Activated naive CD8-positive, alpha-beta T cell (primary cell): ENCODE data around the gene PRDM16.

Experiments
- H3K27ac Mint-ChIP-seq: one replicate; pipeline ENCODE4 v1.8.0; 2021; ENCODE audit warnings: mixed read lengths
- H3K27me3 Mint-ChIP-seq: one replicate; pipeline ENCODE4 v1.8.0; 2021; ENCODE audit warnings: mixed read lengths
- H3K36me3 Mint-ChIP-seq: one replicate; pipeline ENCODE4 v1.8.0; 2021; ENCODE audit warnings: mixed read lengths
- H3K4me1 Mint-ChIP-seq: one replicate; pipeline ENCODE4 v1.8.0; 2021; ENCODE audit warnings: low read depth, mixed read lengths
- H3K4me3 Mint-ChIP-seq: one replicate; pipeline ENCODE4 v1.8.0; 2021; ENCODE audit warnings: mild to moderate bottlenecking, mixed read lengths
- H3K9me3 Mint-ChIP-seq: one replicate; pipeline ENCODE4 v1.8.0; 2021; ENCODE audit warnings: low read depth, mixed read lengths

PRDM16 gene

DNA sequence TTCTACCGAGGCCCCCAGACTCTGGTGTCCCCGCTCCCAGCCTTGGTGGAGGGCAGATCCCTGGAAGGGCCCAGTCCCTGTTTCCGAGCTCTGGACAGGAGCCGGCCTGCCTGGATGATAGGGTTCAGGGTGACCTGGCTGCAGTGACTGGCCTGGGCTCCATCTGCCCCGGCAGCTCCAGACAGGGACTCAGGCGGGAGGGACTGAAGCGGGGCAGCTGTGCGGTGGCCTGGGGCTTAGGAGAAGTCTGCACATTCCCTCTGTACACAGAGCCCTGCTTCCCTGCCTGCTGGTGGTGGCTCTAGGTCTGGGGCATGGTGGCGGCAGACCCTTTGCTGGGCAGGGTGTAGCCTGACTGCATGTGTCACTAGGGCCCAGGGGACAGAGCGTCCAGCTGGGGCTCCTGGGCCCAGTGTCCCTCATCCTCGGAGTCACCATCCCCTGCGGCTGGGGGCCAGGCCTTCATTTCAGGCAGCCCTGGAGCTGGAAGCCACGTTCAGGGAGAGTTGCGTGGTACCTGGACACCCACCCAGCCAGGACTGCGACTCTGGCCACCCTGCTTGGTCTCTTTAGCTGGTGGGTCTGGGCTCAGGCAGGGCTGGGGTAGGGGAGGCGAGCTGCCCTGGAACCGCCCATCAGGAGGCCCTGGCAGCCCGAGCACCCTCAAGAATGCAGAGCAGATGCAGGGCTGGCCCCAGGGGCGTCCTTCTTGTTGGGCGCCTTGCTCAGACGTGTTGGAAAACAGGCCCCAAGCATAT is 395.1 kb downstream of the PRDM16 start:
- Mint-ChIP-seq H3K36me3 (no peaks in the 10 kb centered on the region), H3K4me1 (no peaks in the 10 kb centered on the region), H3K4me3 (no peak overlapping the region), H3K27me3 (no peaks in the 10 kb centered on the region), H3K27ac (no peak overlapping the region), H3K9me3 (no peaks in the 10 kb centered on the region)

DNA sequence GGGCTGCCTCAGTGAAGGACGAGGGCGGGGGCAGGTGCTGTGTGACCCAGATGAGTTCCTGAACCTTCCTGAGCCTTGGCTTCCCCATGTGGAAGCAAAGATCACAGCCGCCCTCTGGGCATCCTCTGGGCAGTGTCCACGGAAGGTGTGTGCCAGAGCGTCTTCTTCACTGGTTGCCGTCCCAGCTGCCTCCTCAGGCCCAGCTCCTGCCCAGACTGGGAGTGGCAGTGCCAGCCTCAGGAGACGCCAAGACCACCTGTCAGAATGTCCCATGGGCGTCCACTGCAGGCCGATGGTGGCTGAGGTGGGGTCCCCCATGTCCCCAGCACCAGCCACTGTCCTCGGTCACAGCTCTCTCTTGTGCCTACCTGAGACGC is 395.6 kb downstream of the PRDM16 start:
- H3K27me3 Mint-ChIP-seq, result no peaks in the 10 kb centered on the region
- H3K36me3 Mint-ChIP-seq, result no peaks in the 10 kb centered on the region
- H3K9me3 Mint-ChIP-seq, result no peaks in the 10 kb centered on the region
- H3K27ac Mint-ChIP-seq, result no peak overlapping the region
- no peaks in the 10 kb centered on the region for H3K4me1 Mint-ChIP-seq
- no peak overlapping the region for H3K4me3 Mint-ChIP-seq

DNA sequence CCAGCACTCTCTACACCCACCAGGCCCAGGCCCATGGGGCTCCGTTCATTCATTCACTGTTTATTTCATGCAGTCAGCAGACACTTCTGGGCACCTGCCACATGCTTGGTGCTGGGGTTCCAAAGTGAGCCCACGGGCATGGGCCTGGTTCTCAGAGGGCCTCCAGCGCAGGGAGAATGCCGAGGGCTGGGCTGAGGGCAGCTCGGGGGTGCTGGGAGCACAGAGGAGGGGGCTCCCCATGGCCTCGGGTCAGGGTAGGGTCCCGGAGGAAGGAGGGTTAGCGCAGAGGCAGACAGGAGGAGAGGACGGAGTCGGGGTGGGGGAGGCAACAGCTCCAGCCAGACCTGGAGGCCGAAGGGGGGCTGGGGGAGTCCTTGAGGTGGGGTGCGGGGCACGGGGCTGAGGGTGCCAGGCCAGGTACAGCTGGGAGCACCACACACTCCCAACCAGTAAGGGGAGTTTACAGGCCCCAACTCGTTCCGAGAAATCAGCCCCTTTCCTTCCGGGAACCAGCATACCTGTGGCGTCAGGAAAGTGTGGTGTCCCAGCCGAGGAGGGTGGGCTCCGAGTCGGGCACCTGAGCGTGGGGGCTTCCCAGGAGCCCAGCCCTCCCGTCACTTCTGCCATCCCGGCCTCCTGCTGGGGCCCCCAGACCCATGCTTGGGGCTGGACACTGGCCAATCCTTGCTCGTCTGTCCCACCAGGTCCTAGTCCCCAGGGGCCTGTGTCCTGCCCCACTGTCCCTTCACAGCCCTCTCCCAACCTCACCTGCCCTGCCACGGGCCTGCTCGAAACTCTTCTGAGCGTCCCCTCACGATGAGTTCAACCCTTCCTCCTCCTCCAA is 396.3 kb downstream of the PRDM16 start:
- Mint-ChIP-seq H3K9me3 (no peaks in the 10 kb centered on the region), H3K27ac (no peak overlapping the region), H3K4me1 (no peaks in the 10 kb centered on the region), H3K4me3 (no peak overlapping the region), H3K36me3 (no peaks in the 10 kb centered on the region), H3K27me3 (no peaks in the 10 kb centered on the region)

DNA sequence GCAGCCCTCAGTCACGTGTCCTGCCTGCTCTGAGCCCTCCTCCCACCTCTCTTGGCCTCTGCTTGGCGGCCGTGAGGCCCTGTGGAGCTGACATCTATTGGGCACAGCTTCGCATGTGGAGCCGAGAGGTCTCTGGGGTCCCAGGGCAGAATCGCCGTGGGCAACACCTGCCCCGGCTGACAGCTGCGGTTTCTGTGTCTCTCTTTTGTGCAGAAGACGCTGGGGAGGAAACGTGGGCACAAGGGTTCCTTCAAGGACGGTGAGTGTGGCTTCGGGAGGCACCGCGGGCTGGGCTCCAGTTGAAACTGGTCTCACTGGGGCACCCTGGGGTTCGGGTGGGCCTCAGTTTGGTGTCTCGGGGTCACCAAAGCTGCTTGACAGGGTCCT is 396.9 kb downstream of the PRDM16 start:
- H3K36me3 Mint-ChIP-seq, result no peaks in the 10 kb centered on the region
- H3K4me1 Mint-ChIP-seq, result no peaks in the 10 kb centered on the region
- no peaks in the 10 kb centered on the region for H3K27me3 Mint-ChIP-seq
- no peak overlapping the region for H3K4me3 Mint-ChIP-seq
- H3K27ac Mint-ChIP-seq, result no peak overlapping the region
- H3K9me3 Mint-ChIP-seq, result no peaks in the 10 kb centered on the region

DNA sequence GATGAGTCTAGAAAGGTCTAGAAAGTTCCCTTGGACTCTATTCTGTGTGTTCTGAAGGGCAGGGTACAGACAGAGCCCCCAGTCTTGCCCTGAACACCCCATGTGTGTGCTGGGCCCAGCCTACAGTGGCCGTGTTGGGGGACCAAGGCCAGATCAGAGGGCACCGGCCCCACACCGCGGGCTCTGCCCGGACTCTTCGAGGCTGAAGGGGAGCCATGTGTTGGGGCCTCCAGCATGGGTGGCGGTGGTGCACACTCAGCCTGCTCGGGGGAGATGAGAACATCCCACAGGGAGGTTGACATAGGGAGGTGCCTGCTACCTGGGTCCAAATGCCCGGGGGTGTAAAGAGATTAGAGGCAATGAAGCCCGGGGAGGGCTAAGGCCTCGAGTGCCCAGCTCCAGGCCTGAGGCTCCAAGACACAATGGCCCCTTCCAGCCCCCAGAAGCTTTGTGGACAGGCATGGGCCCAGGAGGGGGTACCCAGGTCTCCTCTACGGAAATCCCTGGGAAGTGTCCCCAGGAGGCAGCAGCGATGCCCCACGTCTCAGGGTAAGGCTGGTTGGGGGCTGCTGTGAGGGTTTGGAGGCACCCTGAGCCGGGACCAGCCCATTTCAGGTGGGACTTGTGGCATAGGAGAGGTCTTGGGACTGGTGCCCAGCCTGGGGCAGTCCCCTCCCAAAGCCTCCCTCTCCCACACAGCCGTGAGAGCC is 397.5 kb downstream of the PRDM16 start:
- H3K27ac Mint-ChIP-seq, result no peak overlapping the region
- no peaks in the 10 kb centered on the region for H3K9me3 Mint-ChIP-seq
- no peaks in the 10 kb centered on the region for H3K27me3 Mint-ChIP-seq

DNA sequence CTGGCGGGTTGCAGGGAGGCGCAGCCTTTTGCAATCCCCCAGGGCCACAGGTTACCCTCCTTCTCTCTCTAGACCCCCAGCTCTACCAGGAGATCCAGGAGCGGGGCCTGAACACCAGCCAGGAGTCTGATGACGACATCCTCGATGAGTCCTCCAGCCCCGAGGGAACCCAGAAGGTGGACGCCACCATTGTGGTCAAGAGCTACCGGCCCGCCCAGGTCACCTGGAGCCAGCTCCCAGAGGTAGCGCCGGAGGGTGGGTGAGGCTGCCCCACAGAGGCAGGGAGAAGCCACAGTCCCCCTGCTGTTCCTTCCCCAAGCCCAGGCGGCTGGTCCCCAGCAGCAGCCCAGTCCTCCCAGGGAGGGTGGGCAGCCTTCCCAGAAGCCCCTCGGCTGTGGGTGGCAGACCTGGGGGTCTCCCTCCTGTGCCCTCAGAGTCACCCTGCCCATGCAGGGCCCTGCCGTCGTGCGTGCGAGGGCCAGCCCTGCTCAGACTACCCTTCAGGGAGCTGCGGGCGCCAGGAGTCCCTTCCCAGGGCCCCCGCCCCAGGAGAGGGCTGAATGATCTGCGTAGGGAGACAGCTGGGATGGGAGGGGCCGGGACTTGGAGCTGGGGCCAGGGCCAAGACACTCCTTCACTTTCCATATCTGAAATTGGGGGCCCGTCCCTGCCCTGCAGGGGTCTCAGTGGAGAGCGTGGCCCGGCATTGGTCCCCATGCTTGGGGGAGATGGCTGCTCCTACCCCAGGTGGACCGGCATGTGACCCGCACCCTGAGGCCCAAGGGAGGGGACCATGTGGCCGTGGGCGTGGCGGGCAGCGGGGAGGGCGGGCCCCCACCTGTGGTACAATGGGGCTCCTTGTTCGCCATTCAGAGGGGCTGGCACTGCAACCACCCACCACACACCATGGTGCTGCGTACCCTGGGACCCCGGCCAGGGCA is 398.4 kb downstream of the PRDM16 start:
- H3K9me3 Mint-ChIP-seq, result no peaks in the 10 kb centered on the region
- no peaks in the 10 kb centered on the region for H3K4me1 Mint-ChIP-seq
- H3K27me3 Mint-ChIP-seq, result no peaks in the 10 kb centered on the region
- H3K36me3 Mint-ChIP-seq, result no peaks in the 10 kb centered on the region
- H3K27ac Mint-ChIP-seq, result no peak overlapping the region
- no peak overlapping the region for H3K4me3 Mint-ChIP-seq

More for the DNA sequence above, 397.5 kb downstream of the PRDM16 start:
- H3K36me3 Mint-ChIP-seq, result no peaks in the 10 kb centered on the region
- H3K4me1 Mint-ChIP-seq, result no peaks in the 10 kb centered on the region
- H3K4me3 Mint-ChIP-seq, result no peak overlapping the region

DNA sequence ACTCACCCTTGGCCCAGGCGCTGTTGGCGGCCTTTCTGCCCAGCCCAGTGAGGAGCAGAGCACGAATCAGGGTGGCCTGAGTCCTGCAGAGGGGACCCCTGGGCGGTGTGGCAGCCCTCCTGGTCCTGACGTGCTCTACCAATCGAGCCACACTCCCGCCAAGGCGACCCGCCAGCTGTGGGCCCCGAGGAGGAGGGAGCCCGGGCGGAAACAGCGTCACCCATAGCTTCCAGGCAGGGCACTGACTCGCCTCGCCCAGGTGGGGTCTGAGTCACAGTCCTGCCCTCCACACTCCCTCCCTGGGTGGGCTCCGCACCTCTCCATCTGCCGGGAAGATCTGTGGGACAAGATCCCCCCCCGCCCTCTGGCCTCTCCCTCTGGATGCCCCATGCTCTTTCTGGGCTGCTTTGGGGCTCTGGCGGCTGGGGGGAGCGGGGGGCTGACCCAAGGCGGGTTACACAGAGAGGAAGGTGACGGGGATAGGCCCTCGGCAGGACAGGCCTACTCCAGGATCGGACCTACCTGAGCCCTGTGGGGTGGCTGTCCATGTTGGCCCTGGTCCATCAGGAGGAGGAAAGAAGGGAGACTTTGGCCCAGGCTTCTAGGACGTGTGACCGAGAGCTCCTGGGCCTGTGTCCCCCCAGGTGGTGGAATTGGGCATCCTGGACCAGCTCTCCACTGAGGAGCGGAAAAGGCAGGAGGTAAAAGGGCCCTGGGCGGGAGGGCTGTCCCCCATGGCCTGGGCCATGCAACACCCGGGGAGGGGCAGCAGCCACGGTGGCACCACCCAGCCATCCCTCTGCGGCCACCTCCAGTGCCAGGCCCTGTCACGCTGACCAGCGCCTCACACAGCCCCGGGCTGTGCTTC is 399.5 kb downstream of the PRDM16 start:
- H3K36me3 Mint-ChIP-seq, result no peaks in the 10 kb centered on the region
- H3K4me3 Mint-ChIP-seq, result no peak overlapping the region
- no peaks in the 10 kb centered on the region for H3K27me3 Mint-ChIP-seq
- H3K9me3 Mint-ChIP-seq, result no peaks in the 10 kb centered on the region
- H3K27ac Mint-ChIP-seq, result no peak overlapping the region
- no peaks in the 10 kb centered on the region for H3K4me1 Mint-ChIP-seq

DNA sequence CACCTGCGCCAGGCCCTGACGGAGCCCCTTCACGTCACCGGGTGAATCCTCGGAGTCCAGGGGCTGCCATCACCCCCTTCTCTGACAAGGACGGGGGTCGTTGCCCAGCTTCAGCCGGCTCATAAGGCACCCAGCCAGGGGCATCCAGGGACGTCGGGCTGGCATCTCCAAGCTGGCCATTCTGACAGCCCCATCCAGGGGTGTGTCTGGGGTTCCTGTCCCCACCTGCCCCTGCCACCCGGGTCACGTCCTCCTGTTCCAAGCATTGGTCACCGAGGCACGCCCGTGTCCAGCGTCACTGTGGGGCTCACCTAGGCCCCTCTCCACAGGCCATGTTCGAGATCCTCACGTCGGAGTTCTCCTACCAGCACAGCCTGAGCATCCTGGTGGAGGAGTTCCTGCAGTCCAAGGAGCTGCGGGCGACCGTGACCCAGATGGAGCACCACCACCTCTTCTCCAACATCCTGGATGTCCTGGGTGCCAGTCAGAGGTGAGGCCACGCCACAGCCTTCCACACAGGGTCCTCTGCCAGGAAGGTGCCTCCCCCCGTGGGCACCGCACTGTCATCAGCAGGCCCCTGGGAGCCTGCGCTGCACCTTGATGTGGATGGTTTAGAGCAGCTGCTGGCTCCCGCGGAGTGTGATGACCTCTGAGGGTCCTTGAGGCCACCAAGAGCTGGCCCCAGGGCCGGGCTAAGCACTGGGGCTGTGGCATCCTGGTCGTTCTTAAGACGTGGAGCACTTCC is 400.3 kb downstream of the PRDM16 start:
- H3K27ac Mint-ChIP-seq, result no peak overlapping the region
- no peak overlapping the region for H3K4me3 Mint-ChIP-seq
- no peaks in the 10 kb centered on the region for H3K27me3 Mint-ChIP-seq
- no peaks in the 10 kb centered on the region for H3K9me3 Mint-ChIP-seq
- no peaks in the 10 kb centered on the region for H3K36me3 Mint-ChIP-seq
- no peaks in the 10 kb centered on the region for H3K4me1 Mint-ChIP-seq

DNA sequence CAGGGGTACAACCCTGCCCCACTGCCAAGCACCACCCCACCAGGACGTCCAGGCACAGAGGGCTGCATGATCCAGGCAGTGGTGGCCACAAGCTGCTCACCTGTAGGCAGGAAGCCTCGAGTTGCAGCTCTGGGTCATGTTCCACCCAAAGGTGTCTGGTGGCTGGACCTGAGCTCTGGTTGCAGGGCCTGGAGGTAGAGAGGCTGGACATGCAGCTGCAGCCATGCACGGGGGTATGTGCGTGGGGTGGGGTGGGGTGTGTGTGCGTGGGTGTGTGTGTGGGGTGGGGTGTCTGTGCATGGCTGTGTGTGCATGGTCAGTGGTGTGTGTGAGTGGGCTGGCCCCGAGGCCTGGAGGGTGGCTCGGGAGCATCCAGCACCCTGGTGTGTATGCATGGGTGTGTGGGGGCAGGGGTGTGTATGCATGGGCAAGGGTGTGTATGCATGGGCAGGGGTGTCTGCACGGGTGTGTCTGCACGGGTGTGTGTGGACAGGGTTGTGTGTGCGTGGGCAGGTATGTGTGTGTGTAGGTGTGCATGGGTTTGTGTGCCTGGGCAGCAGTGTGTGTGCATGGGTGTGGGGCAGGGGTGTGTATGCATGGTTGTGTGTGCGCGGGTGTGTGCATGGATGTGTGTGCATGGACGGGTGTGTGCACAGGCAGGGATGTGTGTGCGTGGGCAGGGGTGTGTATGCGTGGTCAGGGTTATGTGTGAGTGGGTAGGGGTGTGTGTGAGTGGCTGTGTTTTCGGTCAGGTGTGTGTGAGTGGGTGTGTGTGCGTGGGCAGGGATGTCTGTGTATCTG is 401.0 kb downstream of the PRDM16 start:
- Mint-ChIP-seq H3K4me1 (no peaks in the 10 kb centered on the region), H3K36me3 (no peaks in the 10 kb centered on the region), H3K4me3 (no peak overlapping the region), H3K27me3 (no peaks in the 10 kb centered on the region), H3K27ac (no peak overlapping the region), H3K9me3 (no peaks in the 10 kb centered on the region)

DNA sequence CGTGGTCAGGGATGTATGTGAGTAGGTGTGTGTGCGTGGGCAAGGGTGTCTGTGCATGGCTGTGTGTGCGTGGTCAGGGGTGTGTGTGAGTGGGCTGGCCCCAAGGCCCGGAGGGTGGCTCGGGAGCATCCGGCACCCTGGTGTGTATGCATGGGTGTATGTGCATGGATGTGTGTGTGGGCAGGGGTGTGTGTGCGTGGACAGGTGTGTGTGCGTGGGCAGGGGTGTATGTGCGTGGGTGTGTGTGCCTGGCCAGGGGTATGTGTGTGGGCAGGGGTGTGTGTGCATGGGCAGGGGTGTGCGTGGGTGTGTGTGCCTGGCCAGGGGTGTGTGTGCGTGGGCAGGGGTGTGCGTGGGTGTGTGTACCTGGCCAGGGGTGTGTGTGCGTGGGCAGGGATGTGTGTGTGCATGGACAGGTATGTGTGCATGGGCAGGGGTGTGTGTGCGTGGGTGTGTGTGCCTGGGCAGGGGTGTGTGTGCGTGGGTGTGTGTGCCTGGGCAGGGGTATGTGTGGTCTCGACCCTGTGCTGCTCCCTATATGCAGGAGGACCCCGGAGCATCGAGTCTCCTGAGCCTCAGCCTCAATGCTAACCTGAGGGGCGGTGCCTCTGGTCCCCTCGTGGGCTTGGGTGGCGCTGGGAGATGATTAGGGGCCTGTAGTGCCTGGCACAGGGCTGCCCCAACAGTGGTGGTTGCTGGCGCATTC is 401.8 kb downstream of the PRDM16 start:
- Mint-ChIP-seq H3K36me3 (no peaks in the 10 kb centered on the region), H3K4me1 (no peaks in the 10 kb centered on the region), H3K27me3 (no peaks in the 10 kb centered on the region), H3K9me3 (no peaks in the 10 kb centered on the region), H3K27ac (no peak overlapping the region), H3K4me3 (no peak overlapping the region)

DNA sequence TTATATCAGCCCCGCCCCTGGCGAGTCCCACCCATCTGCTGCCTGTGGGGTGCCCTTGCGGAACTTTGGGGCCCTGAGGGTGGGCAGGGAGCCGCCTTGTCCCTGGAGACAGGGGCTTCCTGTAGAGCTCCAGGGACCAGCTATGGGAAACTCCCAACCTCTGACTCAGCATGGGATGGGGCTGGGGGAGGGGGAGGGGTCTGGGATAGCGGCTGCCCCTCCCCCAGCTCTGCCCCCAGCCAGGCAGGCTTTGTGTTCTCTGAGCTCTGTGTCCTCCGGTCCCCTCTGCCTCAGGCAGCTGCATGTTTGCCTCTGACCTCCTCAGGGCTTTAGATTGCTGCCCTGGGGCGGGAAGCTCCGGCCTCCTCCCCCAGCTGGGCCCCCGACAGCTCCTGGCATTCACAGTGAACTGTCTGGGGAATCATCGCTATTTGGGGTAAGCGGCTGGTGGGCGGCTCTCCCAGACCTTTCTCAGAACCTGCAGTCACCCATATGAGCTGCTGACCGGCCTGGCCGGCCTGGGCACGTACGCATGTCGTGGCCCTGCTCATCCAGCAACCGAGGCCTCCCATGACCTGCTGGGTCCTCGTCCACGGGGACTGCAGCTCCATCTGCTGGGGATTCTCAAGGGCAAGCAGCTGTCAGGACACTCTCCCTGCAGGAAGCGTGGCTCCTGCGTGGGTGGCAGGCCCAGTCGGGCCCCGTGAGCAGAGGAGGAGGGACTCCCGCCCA is 402.5 kb downstream of the PRDM16 start:
- no peaks in the 10 kb centered on the region for H3K36me3 Mint-ChIP-seq
- no peaks in the 10 kb centered on the region for H3K27me3 Mint-ChIP-seq
- H3K4me3 Mint-ChIP-seq, result no peak overlapping the region
- H3K27ac Mint-ChIP-seq, result no peak overlapping the region
- H3K9me3 Mint-ChIP-seq, result no peaks in the 10 kb centered on the region
- H3K4me1 Mint-ChIP-seq, result no peaks in the 10 kb centered on the region
